Right lobe of liver (tissue), 4 donors: ENCODE measurements around the gene NKAP.

Experiments used
- POLR2A ChIP-seq: fragments of 450-650 bp; IDR thresholded peaks from one replicate; pipeline ENCODE4 v1.6.1; 2017; ENCODE audit warnings: antibody characterized with exemption, mild to moderate bottlenecking
- TF ChIP-seq, protein P1 (sequence below), 4 donors: fragments of 200-600 bp in 3 of 4; fragments of 450-650 bp in 1 of 4; IDR thresholded peaks; one replicate each; pipeline versions ENCODE4 v1.5.1 to v1.8.0; 2016 to 2022; ENCODE audit warnings: antibody characterized with exemption in 4 of 4, mild to moderate bottlenecking in 2 of 4
- donor health status: DM: no; HTN: no; CAD: no.
- donor health status: DM: no; HTN: no; CAD: no.
- donor health status: DM: no; HTN: yes; CAD: no.

DNA sequence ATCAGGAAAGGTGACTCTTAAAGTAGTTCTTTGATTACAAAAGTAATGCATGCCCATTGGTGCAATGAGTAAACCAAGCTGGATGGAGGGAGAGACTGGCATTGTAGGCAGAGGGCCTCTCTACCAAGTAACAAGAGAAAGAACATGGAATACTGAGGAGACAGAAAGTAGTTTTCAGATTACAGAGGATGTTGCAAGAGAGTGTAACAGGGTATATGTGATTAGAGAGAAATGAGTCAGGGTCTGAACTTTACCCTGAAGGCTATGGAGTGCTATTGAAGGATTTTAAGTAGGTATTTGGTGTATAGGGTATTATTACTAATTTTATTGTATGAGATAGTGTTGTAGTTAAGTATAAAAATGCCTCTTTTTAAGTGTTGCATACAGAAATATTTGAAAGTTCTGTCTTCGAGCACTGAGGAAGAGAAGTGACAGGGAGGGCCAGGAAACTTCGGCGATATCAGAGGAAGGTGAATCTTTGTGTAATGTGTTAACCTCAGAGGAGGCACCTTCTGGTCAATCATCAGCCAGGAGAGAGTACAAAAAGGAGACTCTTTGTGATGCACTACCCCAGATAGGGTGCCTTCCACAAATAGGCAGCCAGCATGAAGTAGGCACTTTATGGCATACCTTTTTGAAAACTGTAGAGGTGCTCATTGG lies 8.2 kb downstream of the NKAP start:
- TF ChIP-seq POLR2A: no peak
- TF ChIP-seq, protein P1, sequence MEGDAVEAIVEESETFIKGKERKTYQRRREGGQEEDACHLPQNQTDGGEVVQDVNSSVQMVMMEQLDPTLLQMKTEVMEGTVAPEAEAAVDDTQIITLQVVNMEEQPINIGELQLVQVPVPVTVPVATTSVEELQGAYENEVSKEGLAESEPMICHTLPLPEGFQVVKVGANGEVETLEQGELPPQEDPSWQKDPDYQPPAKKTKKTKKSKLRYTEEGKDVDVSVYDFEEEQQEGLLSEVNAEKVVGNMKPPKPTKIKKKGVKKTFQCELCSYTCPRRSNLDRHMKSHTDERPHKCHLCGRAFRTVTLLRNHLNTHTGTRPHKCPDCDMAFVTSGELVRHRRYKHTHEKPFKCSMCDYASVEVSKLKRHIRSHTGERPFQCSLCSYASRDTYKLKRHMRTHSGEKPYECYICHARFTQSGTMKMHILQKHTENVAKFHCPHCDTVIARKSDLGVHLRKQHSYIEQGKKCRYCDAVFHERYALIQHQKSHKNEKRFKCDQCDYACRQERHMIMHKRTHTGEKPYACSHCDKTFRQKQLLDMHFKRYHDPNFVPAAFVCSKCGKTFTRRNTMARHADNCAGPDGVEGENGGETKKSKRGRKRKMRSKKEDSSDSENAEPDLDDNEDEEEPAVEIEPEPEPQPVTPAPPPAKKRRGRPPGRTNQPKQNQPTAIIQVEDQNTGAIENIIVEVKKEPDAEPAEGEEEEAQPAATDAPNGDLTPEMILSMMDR (IDR thresholded peaks at IDR 0.05): no peak
